Measurements from ENCODE around the gene WNT7B.

GRCh38 chr22:46008836-46009596 lies 32.1 kb upstream of the WNT7B start:
- TF ChIP-seq POLR2AphosphoS5 (IDR thresholded peaks at IDR 0.05), result no peak
- TF ChIP-seq POLR2A (IDR thresholded peaks at IDR 0.05), result no peak
- TF ChIP-seq, protein P1, sequence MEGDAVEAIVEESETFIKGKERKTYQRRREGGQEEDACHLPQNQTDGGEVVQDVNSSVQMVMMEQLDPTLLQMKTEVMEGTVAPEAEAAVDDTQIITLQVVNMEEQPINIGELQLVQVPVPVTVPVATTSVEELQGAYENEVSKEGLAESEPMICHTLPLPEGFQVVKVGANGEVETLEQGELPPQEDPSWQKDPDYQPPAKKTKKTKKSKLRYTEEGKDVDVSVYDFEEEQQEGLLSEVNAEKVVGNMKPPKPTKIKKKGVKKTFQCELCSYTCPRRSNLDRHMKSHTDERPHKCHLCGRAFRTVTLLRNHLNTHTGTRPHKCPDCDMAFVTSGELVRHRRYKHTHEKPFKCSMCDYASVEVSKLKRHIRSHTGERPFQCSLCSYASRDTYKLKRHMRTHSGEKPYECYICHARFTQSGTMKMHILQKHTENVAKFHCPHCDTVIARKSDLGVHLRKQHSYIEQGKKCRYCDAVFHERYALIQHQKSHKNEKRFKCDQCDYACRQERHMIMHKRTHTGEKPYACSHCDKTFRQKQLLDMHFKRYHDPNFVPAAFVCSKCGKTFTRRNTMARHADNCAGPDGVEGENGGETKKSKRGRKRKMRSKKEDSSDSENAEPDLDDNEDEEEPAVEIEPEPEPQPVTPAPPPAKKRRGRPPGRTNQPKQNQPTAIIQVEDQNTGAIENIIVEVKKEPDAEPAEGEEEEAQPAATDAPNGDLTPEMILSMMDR (IDR thresholded peaks at IDR 0.05), result no peak

Measured in suprapubic skin (tissue), 4 donors.